ENCODE results near the gene CRABP2. TPM values are rescaled to one million over a fixed set of nuclear protein-coding genes. Genes with fewer than 3 reads are reported as not detected.

CRABP2 gene
- total and polyA plus RNA-seq, 10 of the 15 experiments (the other 5 are each of a cell fraction or from before 2014, with no cell fraction given), result 0.21 to 1.3 (median 0.41) TPM

DNA sequence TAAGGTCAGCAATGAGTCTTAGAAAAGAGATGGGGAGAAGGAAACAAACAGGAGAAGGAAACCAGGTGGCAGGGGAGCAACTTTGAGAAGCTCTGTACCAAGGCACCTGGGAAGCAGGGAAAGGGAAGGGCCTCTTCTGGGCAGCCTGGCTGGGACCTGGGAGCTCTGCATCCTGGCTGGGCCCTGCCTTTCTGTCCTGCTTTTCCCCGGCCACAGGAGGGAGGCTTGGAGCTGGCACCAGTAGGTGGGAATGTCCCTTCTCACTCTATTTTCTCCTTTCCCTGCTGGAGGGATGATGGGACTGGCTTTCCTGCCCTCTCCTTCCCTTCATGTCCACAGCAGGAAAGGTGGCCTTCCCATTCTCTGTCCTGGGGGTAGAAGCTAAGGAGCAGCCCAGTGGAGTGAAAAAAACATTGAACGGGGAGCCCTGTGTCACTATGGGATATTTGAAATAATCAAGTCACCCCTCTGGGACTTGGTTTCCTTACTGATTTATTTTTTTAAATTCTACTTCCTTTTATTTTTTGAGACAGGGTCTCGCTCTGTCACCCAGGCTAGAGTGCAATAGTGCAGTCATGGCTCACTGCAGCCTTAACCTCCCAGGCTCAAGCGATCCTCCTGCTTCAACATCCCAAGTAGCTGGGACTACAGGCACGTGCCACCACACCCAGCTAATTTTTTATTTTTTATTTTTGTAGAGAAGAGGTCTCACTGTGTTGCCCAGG is 23.1 kb downstream of the CRABP2 start (continued):
- TF ChIP-seq, protein P1, sequence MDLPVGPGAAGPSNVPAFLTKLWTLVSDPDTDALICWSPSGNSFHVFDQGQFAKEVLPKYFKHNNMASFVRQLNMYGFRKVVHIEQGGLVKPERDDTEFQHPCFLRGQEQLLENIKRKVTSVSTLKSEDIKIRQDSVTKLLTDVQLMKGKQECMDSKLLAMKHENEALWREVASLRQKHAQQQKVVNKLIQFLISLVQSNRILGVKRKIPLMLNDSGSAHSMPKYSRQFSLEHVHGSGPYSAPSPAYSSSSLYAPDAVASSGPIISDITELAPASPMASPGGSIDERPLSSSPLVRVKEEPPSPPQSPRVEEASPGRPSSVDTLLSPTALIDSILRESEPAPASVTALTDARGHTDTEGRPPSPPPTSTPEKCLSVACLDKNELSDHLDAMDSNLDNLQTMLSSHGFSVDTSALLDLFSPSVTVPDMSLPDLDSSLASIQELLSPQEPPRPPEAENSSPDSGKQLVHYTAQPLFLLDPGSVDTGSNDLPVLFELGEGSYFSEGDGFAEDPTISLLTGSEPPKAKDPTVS (IDR thresholded peaks at IDR 0.05; ENCODE audit: low read depth, low read length), result no peak
- TF ChIP-seq JUNB (IDR thresholded peaks at IDR 0.05) (no peak), ZSCAN29 (IDR thresholded peaks at IDR 0.05) (no peak), ZBED1 (IDR thresholded peaks at IDR 0.05; ENCODE audit: borderline replicate concordance) (no peak), ZZZ3 (IDR thresholded peaks at IDR 0.05; ENCODE audit: control insufficient read depth, insufficient read length, low read depth) (no peak)
- TF ChIP-seq, protein P2, sequence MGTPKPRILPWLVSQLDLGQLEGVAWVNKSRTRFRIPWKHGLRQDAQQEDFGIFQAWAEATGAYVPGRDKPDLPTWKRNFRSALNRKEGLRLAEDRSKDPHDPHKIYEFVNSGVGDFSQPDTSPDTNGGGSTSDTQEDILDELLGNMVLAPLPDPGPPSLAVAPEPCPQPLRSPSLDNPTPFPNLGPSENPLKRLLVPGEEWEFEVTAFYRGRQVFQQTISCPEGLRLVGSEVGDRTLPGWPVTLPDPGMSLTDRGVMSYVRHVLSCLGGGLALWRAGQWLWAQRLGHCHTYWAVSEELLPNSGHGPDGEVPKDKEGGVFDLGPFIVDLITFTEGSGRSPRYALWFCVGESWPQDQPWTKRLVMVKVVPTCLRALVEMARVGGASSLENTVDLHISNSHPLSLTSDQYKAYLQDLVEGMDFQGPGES (IDR thresholded peaks at IDR 0.05), result no peak
- TF ChIP-seq, protein P3, sequence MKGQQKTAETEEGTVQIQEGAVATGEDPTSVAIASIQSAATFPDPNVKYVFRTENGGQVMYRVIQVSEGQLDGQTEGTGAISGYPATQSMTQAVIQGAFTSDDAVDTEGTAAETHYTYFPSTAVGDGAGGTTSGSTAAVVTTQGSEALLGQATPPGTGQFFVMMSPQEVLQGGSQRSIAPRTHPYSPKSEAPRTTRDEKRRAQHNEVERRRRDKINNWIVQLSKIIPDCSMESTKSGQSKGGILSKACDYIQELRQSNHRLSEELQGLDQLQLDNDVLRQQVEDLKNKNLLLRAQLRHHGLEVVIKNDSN (IDR thresholded peaks at IDR 0.05; ENCODE audit: borderline replicate concordance, extremely low read length, insufficient read depth, low read depth, low read length), result no peak

Data from GM12878 (cell line).